ENCODE data around the gene ZFAND3.

ZFAND3 gene

DNA sequence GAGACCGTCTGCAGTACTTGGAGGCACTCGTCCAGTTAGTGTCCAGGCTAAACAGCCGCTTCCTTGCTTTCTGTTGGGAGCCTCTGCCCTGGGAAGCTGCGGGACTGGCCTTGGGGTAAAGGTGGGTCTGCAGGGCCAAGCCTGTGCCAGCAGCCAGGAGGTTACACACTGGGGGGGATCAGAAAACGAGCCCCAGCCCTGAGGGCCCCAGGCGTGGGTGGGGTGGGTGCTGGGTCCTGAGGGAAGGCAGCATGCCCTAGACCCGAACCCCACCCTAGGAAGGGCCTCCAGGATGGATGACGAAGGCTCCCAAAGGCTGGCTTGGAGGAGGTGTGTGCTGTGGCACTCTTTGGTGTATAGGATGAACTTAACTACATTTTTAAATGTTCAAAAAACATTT is 335.2 kb downstream of the ZFAND3 start:
- no peak for TF ChIP-seq POLR2A (IDR thresholded peaks at IDR 0.05; ENCODE audit: low read length)
- TF ChIP-seq GATA1 (IDR thresholded peaks at IDR 0.05; ENCODE audit: low read depth, low read length) = no peak
- DNase-seq = no peak

DNA sequence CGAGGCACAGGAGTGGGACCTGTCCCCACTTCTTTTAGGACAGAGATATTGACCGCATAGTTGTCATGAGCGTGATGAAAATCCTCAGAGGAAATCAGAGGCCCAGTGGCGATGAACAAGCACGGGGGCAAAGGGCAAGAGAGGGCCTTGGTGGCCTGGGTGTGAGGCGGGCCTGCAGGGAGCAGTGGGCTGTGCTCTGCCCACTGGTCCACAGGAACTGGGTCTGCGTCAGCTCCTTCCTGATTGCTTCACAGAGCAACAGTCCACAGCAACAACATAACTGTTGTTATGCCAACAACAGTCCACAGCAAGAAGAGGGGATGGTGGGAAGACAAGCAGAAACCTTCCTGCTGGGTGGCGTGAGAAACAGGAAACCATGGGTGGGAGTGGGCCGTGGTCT is 335.6 kb downstream of the ZFAND3 start:
- DNase-seq = no peak
- TF ChIP-seq POLR2A (IDR thresholded peaks at IDR 0.05; ENCODE audit: low read length) = no peak
- no peak for TF ChIP-seq GATA1 (IDR thresholded peaks at IDR 0.05; ENCODE audit: low read depth, low read length)

DNA sequence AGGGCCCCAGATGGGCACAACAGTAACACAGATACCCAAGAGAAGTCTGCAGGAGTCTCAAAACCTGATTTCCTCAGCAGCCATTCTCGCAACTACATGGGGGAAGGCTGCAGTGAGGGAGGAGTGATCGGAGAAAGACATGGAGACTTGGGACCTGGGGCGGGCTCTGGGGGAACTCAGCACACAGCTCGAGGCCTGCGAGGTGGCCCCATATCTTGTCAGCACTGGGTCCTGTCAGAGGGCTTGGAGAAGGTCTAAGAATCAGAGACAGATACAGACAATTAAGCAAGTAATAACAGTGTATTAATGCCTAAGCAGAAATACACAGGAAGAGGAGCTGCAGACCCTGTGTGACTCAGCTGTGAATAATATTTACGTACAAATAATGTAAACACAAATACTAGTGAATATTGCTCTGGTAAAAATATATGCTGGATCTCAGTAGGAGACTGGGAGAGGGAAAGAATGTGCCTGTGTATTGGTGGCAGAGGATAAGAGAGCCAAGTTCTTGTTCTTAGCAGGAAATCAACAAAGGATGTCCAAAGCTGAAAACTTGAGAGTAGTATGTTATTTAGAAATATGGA is 336.2 kb downstream of the ZFAND3 start:
- TF ChIP-seq GATA1 (IDR thresholded peaks at IDR 0.05; ENCODE audit: low read depth, low read length) (no peak), POLR2A (IDR thresholded peaks at IDR 0.05; ENCODE audit: low read length) (no peak)
- no peak for DNase-seq

DNA sequence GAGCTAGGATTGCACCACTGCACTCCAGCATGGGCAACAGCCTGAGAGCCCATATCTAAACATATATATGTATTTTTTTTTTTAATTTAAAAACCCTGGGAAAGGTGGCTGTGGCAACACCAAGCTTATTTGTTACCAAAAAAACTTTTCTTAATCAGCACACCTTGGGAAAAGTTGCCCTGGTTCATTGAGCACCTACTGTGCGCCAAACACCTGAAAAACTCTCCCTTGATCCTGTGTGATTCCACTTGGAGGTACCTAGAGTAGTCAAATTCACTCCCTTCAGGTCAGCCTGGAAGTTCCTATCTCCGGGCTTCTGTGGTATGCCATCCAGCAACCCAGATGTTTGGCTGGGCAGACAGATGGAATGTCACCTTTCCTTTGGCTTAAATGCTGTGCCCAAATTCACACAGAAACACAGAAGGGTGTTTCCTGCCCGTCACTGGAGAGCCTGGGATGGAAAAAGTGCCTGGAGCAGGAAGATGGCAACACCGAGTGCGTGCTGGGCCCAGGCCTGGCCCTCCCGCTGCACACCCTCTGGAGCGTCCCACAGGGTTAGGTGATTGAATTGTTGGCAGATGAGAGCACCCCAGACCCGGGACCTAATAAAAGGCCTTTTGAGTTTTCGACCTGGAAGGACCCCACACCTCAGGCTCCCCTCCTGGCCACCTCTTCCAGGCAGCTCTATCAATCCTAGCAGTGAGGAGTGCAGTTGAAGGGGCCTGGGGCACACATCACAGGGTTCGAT is 337.5 kb downstream of the ZFAND3 start:
- no peak for TF ChIP-seq GATA1 (IDR thresholded peaks at IDR 0.05; ENCODE audit: low read depth, low read length)
- no peak for TF ChIP-seq POLR2A (IDR thresholded peaks at IDR 0.05; ENCODE audit: low read length)
- DNase-seq = no peak

DNA sequence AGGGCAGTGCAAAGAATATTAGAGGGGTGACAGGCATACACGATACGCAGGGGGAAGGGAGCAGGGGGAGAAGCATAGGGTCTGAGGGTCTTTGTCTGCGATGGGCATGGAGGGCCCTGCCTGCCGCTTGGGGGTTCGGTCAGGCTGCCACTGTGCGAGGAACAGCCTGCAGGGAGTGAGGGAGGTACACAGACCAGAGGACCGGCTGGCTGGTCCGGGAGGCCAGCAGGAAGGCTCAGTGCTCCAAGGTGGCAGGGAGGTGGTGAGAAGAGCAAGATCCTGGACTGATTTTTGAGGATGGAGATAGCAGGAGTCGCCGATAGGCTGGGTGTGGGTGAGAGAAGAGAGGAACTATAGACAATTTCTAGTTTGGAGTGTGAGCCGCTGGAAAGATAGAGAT is 338.4 kb downstream of the ZFAND3 start:
- DNase-seq = no peak
- TF ChIP-seq POLR2A (IDR thresholded peaks at IDR 0.05; ENCODE audit: low read length) (no peak), GATA1 (IDR thresholded peaks at IDR 0.05; ENCODE audit: low read depth, low read length) (no peak)

DNA sequence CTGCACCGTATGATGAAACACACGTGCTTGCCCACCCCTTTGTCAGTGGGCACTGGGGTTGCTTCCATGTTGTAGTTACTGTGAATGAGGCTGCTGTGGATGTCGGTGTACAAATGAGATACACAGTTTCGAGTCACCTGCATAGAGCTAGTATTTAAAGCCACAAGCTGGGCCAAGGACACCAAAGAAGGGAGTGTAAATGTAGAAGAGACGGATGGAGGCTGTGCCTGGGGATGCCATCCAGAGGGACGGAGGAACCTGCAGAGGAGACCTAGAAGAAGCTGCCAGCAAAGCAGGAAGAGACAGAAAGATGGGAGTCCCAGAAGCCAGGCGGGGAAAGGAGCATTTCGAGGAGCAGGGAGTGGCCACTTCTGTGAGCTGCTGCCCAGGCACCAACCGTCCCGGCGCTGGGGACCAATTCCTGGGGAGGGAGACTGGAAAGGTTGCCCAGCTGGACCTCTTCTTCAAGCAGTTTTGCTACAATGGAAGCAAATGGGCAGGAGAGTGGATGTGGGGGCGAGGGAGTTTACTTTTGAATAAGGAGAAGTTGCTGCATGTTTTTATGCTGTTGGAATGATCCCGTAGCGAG is 339.3 kb downstream of the ZFAND3 start:
- no peak for DNase-seq
- TF ChIP-seq GATA1 (IDR thresholded peaks at IDR 0.05; ENCODE audit: low read depth, low read length) (no peak), POLR2A (IDR thresholded peaks at IDR 0.05; ENCODE audit: low read length) (no peak)

DNA sequence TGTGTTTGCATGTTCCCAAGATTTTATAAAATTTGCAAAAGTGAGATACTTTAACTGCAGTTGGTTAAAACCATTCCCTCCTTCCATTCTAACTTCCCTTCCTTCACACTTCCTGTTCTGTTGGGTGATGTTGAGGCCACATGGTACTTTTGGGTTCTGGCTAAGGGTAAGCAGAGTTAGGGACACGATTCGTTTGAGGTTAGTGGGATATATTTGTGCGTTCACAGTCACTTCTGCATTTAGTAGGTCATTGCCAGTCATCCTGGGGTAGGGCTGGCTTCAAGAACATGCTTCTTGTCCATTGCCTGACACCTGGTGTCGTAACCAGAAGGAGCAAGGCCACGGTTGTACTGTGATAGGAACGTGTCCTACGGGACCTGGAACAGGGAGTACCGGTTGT is 340.1 kb downstream of the ZFAND3 start:
- DNase-seq = no peak

DNA sequence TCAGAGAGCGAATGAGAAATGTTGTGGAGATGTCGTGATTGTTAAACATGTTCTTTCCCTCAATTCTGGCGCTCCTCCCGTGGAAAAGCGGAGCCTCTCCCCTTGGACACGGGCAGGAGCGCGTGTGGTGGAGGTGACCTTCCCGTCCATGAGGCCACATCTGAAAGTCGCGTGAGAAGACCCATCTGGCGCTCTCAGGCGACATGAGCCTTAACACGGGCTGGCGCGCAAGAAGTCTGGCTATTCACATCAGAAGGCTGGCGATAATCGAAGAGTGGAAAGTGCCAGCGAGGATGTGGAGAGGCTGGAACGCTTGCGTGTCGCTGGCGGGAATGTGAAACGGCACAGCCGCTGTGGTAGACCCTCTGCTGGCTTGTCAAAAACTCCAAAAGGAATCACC is 341.3 kb downstream of the ZFAND3 start:
- DNase-seq = no peak
- TF ChIP-seq GATA1 (IDR thresholded peaks at IDR 0.05; ENCODE audit: low read depth, low read length) (no peak), POLR2A (IDR thresholded peaks at IDR 0.05; ENCODE audit: low read length) (no peak)

More for the DNA sequence above, 340.1 kb downstream of the ZFAND3 start:
- no peak for TF ChIP-seq GATA1 (IDR thresholded peaks at IDR 0.05; ENCODE audit: low read depth, low read length)

DNA sequence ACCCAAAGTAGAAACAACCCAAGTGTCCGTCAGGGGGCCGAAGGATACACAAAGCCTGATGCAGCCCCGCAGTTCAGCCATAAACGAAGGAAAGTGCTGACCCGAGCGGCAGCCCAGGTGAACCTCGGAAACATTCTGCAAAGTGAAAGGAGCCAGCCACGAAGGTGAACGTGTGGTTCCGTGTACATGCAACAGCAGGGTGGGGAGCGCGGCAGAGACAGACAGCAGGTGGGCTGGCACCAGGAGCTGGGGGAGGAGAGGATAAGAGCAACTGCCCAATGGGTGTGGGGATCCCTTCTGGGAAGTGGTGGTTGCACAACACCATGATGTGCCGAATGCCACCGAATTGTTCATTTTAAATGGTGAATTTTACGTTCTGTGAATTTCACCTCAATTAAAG is 341.8 kb downstream of the ZFAND3 start:
- no peak for DNase-seq
- TF ChIP-seq GATA1 (IDR thresholded peaks at IDR 0.05; ENCODE audit: low read depth, low read length) (no peak), POLR2A (IDR thresholded peaks at IDR 0.05; ENCODE audit: low read length) (no peak)

DNA sequence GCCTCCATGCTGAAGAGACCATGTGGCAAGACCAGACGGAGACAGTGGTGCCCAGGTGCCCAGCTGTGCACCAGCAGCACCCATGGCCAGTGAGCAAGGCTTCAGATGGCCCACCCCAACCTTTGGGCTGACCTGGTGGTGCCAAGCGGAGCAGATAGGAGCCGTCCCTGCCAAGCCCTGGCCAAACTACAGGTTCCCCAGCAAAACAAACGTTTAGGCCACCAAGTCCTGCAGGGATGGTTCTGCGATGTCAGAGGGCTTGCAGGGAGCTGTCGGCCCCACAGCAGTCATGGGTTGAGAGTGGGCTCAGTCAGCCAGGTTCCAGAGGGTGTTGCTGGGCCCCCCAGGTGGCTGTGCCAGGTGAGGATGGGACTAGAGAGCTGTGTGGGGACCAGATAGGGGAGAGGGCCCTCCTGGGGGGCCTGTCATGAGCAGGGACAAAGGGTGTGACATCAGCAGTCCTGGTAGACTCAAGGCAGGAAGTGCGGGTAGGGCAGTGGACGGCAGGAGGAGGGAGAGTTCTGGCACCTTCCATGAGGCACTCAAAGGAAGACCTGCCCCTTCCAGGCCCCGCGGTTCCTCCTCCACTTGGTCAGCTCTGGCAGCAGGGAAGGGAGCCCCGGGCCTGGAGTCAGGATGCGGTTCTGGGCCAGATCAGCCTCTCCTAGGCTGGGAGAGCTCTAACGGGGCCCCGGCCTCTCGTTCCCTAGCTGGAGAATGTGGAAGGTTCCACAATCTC is 342.4 kb downstream of the ZFAND3 start:
- no peak for DNase-seq
- TF ChIP-seq POLR2A (IDR thresholded peaks at IDR 0.05; ENCODE audit: low read length) (no peak), GATA1 (IDR thresholded peaks at IDR 0.05; ENCODE audit: low read depth, low read length) (no peak)

DNA sequence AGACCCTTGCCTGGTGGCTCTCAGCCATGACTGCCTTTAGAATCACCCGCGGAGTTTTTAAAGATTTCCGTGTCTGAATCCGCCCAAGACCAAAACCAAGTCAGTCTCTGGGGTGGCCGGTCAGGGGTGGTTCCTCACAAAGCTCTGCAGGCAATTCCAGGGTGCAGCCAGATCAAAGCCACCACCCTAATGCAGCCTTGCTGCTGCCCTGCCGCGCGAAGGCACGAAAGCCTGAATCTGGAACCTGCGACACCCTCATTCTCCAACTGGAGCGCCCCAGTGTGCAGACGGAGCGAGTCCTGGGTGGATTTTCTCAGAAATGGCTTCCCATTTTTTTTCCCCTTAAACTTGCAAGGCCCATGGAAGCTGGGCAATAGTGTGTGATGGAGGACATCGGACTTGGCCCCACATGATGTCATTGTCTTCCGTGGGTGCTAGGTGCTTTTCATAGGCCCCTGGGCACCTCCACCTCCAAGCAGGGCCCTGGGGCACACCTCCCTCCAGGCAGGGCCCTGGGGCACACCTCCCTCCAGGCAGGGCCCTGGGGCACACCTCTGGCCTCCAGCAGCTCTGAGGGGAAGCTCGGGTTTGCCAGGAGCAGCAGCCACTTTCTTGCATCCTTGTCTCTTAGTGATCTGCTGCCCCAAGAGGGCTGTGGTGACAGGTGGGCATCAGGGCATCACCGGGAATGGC is 343.1 kb downstream of the ZFAND3 start:
- DNase-seq = no peak
- TF ChIP-seq GATA1 (IDR thresholded peaks at IDR 0.05; ENCODE audit: low read depth, low read length) (no peak), POLR2A (IDR thresholded peaks at IDR 0.05; ENCODE audit: low read length) (no peak)

DNA sequence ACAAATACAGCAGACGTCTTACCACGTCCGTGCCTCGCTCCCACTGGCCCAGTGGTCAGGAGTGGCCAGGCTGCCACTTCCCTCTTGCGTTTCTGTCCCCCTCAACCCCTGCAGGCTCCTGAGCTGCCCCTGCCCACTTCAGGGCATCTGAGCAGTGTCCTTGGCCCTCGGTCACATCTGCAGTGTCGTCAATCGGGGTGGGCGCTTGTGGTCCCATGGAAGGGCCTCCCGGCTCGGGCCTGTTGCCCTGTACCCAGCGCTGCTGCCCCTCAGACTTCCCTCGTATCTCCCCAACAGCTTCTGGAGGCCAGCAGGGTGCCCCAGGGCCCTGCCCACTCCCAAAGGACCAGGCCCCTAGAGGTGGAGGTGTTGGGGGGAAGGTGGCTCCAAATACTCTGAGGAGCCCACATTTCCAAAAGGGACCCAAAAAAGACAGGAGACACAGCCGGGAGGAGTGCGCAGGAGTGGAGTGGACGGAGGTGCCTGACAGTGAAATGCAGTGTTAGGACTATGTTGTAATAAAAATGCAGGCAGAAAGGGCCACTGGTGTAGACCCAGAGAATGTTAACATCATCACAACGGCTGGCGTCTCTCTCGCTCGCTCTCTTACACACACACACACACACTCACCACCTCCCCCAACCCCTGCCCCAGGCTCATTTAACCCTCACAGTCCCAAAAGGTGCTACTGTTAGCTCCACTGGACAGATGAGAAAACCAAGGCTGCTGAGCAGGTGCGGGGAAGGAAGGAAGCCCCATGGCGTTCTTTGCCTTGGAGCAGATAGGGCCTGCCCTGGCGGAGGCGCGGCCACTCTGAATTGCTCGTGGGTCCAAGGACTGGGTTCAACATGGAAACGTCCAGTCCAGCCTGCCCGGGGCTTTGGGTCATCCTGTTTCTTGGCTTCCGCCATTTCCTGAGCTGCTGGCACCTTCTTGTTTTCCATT is 343.9 kb downstream of the ZFAND3 start:
- DNase-seq = no peak
- TF ChIP-seq GATA1 (IDR thresholded peaks at IDR 0.05; ENCODE audit: low read depth, low read length) (no peak), POLR2A (IDR thresholded peaks at IDR 0.05; ENCODE audit: low read length) (no peak)

DNA sequence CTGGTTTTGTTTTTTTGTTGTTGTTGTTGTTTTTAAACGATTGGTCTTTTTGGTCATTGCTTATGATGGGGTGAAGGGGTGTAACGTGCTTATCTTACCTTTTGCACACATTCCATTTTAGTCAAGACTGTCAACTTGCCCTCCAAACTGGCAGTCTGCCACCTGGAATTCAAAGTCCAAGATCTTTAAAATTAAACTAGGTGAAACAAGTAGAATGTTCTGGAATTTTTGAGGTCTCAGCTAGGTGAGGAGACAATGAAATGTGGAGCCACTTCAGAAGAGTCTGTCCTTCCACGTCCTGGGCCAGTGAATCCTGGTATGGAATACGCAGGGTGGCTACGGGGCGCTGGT is 344.6 kb downstream of the ZFAND3 start:
- TF ChIP-seq POLR2A (IDR thresholded peaks at IDR 0.05; ENCODE audit: low read length) (no peak), GATA1 (IDR thresholded peaks at IDR 0.05; ENCODE audit: low read depth, low read length) (no peak)
- DNase-seq = no peak

Data from erythroblast (primary cell).